Ovary (tissue), 9 donors: Measurements from ENCODE around the gene RHOBTB1. TPM values are rescaled to one million over a fixed set of nuclear protein-coding genes. Genes with fewer than 3 reads are reported as not detected.

Experiments used
- DNase-seq, 5 donors: peaks; one replicate each; pipeline ENCODE4 v3.0.0-alpha.2; 2019 to 2020
- H3K27ac ChIP-seq, 2 donors: fragments of 200-600 bp; one replicate each; pipeline versions ENCODE4 v1.5.1 to v1.8.0; 2019 to 2022
- H3K27me3 ChIP-seq: fragments of 200-600 bp; one replicate; pipeline ENCODE4 v1.8.0; 2022
- H3K36me3 ChIP-seq: fragments of 200-600 bp; sonication (generic); one replicate; pipeline ENCODE4 v1.5.1; 2019
- H3K4me1 ChIP-seq: one replicate; pipeline ENCODE4 v1.8.1; 2013; ENCODE audit warnings: mild to moderate bottlenecking, moderate library complexity; ENCODE audit not compliant: insufficient read depth
- H3K4me3 ChIP-seq: fragments of 200-600 bp; sonication (generic); one replicate; pipeline ENCODE4 v1.5.1; 2017
- H3K9me3 ChIP-seq, 2 donors: fragments of 200-600 bp in 1 of 2; sonication (generic) in 1 of 2; one replicate each; pipeline versions ENCODE4 v1.5.1 to v1.8.1; 2013 to 2019; ENCODE audit warnings: mild to moderate bottlenecking in 1 of 2, moderate library complexity in 1 of 2
- EP300 ChIP-seq: sonication (generic); formaldehyde crosslinking; IDR thresholded peaks from one replicate; pipeline ENCODE4 v1.6.1; 2017; ENCODE audit warnings: antibody characterized with exemption
- POLR2A ChIP-seq: fragments of 450-650 bp; IDR thresholded peaks from one replicate; pipeline ENCODE4 v1.6.1; 2017; ENCODE audit warnings: antibody characterized with exemption, mild to moderate bottlenecking, moderate library complexity
- WGBS, 3 donors: extraction: QIAGEN DNeasy Blood & Tissue Kit in 1 of 3; methylation state at CpG; one replicate each; pipeline versions ENCODE4 v1.1.5 to v1.1.7; 2013 to 2017; 5-methylcytosine and 5-hydroxymethylcytosine counted together
- intact Hi-C, 4 donors: fragments of 100-400 bp; cut with DNase I; formaldehyde crosslinking; loops; one replicate each; pipeline versions ENCODE4 v1.11.0 to v1.15.1; 2022 to 2023
- polyA plus RNA-seq, 2 donors: library from polyadenylated mRNA; stranded (reverse); fragments of 200-250 nt in 1 of 2; fragments of 350-450 nt in 1 of 2; fragmentation: Illumina TruSeq in 1 of 2; extraction: RNeasy Lipid Tissue Mini Kit (QIAGEN cat#74804) in 1 of 2; gene quantifications; one replicate each; pipeline ENCODE4 v1.2.3, GENCODE V29; 2013 to 2014
- total RNA-seq, 7 donors: library from RNA; depleted of rRNA in 2 of 7; stranded (reverse); fragments of >200 nt in 2 of 7; fragmentation: NEBNext Ultra II Directional in 3 of 7; extraction: Animal tissue kit (Norgen Biotek cat#: 25700) in 3 of 7; gene quantifications; one replicate each; pipeline versions ENCODE4 v1.1.0 to v1.2.4, GENCODE V29; 2016 to 2023
- TF ChIP-seq, protein P1 (sequence below), 3 donors: fragments of 450-650 bp in 2 of 3; fragments of 200-600 bp in 1 of 3; IDR thresholded peaks; one replicate each; pipeline versions ENCODE4 v1.5.1 to v1.8.0; 2016 to 2022; ENCODE audit warnings: antibody characterized with exemption in 3 of 3, mild to moderate bottlenecking in 1 of 3
- donor health status: DM: no; HTN: no; CAD: no; lungs with moderate emphysema.
- donor health status: DM: no; HTN: no; CAD: no.
- donor health status: Bipolar disorder and iron deficiency.
- donor health status: DM: yes; HTN: yes; CAD: no.
- donor health status: DM: no; HTN: no; CAD: no.
- donor health status: DM: yes; HTN: yes; CAD: no.

RHOBTB1 gene
- total and polyA plus RNA-seq, 9 donors = 5.6 to 23.9 (median 13.0) TPM

DNA sequence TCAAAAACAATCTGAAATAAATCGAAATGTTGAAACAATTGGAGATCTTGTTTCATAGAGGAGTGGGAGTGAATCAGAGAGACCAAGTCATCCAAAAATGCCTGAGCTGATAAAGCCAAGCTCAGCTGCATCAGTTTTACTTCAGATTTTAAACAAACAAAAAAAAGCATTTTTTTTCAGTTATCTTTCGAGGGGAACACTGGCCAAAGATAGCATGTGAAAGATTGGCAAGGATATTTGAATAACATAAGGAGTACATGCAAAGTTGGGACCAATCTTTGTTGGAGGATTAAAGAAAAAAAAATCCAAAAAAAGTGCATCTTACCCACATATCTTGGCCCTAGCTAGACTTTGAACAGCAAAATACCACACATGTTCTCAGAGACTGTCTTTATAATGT, 47.2 kb downstream of the RHOBTB1 start:
- Histone ChIP-seq H3K27me3 (no peaks in the 10 kb centered on the region), H3K4me1 (peaks cover 7% of the 10 kb centered on the region), H3K4me3 (no peak overlapping the region), H3K9me3 (no peaks in the 10 kb centered on the region), H3K36me3 (no peaks in the 10 kb centered on the region), H3K27ac (peak overlapping the region in 1 of 2 donors; percentile 61)
- 6 to 15% (median 8%) methylated on average over 2 of the region's 2 CpGs for WGBS, 3 donors
- intact Hi-C loops = loop anchor here in 1 of 4 donors (5.0 kb wide), 1 partner anchor 45 kb away; the partner anchor contains the start of gene RHOBTB1
- no peak for TF ChIP-seq EP300
- no peak for TF ChIP-seq POLR2A
- TF ChIP-seq, protein P1, sequence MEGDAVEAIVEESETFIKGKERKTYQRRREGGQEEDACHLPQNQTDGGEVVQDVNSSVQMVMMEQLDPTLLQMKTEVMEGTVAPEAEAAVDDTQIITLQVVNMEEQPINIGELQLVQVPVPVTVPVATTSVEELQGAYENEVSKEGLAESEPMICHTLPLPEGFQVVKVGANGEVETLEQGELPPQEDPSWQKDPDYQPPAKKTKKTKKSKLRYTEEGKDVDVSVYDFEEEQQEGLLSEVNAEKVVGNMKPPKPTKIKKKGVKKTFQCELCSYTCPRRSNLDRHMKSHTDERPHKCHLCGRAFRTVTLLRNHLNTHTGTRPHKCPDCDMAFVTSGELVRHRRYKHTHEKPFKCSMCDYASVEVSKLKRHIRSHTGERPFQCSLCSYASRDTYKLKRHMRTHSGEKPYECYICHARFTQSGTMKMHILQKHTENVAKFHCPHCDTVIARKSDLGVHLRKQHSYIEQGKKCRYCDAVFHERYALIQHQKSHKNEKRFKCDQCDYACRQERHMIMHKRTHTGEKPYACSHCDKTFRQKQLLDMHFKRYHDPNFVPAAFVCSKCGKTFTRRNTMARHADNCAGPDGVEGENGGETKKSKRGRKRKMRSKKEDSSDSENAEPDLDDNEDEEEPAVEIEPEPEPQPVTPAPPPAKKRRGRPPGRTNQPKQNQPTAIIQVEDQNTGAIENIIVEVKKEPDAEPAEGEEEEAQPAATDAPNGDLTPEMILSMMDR (IDR thresholded peaks at IDR 0.05) = no peak
- DNase-seq = no peak

DNA sequence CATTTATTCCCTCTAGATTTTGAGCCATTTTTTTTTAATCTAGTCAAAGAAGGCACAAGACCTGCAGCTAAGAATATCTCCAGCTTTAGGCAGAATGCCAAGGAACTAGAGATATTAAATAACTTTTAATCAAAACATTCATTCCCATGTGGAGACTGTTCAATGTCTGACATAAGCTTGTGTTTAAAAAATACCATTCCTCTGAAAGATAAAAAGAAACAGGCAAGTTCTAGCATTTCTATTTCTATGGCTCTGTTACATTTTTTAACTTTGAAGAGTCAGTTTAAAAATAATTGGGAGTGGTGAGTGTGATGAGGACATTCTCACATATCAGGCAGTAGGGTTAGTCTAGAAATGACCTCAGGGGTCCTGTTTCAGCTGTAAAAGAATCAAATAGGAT, 48.0 kb downstream of the RHOBTB1 start:
- intact Hi-C loops = loop anchor here in 1 of 4 donors (5.0 kb wide), 1 partner anchor 46 kb away; the partner anchor contains the start of gene RHOBTB1
- peak overlapping the region in 1 of 2 donors; percentile 61 for H3K27ac ChIP-seq
- H3K36me3 ChIP-seq = no peaks in the 10 kb centered on the region

DNA sequence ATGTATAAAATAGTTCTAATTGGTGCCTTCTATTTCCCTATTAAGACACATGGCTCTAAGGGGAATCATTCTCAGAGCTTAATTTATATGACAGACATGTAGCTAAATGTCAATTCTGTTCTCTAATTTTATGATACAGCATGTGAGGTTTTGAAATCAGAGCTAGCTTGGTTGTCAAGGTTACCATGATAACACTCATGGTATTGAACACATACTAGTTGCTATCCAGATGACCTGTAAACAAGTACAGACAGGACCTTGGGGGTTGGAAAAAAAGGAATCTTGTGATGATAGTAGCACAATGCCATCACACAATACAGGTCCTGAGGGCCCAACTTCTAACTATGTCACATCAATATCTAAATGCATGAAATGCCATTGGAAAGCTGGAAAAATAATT, 49.2 kb downstream of the RHOBTB1 start:
- no peaks in the 10 kb centered on the region for H3K27me3 ChIP-seq
- H3K4me1 ChIP-seq = peaks cover 7% of the 10 kb centered on the region
- H3K9me3 ChIP-seq = no peaks in the 10 kb centered on the region
- H3K4me3 ChIP-seq = no peak overlapping the region
- H3K27ac ChIP-seq = no peak overlapping the region
- intact Hi-C loops = loop anchor here in 1 of 4 donors (5.0 kb wide), 1 partner anchor 48 kb away; the partner anchor contains the start of gene RHOBTB1
- DNase-seq = no peak
- H3K36me3 ChIP-seq = no peaks in the 10 kb centered on the region
- no peak for TF ChIP-seq EP300
- TF ChIP-seq, protein P1 (IDR thresholded peaks at IDR 0.05) = no peak

More for the DNA sequence above, 48.0 kb downstream of the RHOBTB1 start:
- Histone ChIP-seq H3K27me3 (no peaks in the 10 kb centered on the region), H3K9me3 (no peaks in the 10 kb centered on the region), H3K4me3 (no peak overlapping the region), H3K4me1 (peaks cover 7% of the 10 kb centered on the region)
- TF ChIP-seq, protein P1 (IDR thresholded peaks at IDR 0.05) = no peak
- no peak for DNase-seq

DNA sequence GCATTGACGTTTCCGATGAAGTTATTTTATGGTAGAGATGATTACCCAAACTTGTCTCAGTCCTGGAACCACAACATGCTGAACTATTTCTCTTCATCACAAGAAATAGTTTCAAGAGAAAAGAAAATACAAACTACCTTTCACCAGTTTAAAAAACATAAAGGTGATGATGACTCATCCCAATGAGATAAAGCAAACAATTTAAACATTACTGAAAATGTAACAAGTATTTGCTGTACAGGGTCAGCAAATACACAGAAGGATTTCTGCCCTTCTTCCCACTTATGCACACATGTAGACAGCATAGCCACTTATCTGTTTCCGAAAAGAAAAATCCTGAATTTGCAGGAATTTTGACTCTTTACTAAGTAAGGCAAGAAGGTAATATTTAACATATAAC, 50.8 kb downstream of the RHOBTB1 start:
- no peak for DNase-seq
- Histone ChIP-seq H3K27ac (no peak overlapping the region), H3K36me3 (no peaks in the 10 kb centered on the region), H3K9me3 (no peaks in the 10 kb centered on the region), H3K4me1 (peaks cover 4% of the 10 kb centered on the region), H3K4me3 (no peak overlapping the region), H3K27me3 (no peaks in the 10 kb centered on the region)
- 82 to 87% (median 83%) methylated on average over 3 of the region's 3 CpGs for WGBS, 3 donors
- TF ChIP-seq POLR2A (no peak), EP300 (no peak)
- TF ChIP-seq, protein P1 (IDR thresholded peaks at IDR 0.05) = no peak
- intact Hi-C loops = no loop called here
